ENCODE data around the gene TOMM40. TPM values are rescaled to one million over a fixed set of nuclear protein-coding genes. Genes with fewer than 3 reads are reported as not detected.

TOMM40 gene
- total and polyA plus RNA-seq, 9 of the 15 experiments (the other 6 are each of a cell fraction or from before 2014, with no cell fraction given) = 0.89 to 290 (median 160) TPM

- TF ChIP-seq SIN3A (IDR thresholded peaks at IDR 0.05; ENCODE audit: borderline replicate concordance in 2 of 2, control insufficient read depth in 1 of 2, low read depth in 2 of 2, low read length in 2 of 2) = peak in 1 of 2 experiments; percentile 13; a peak in 1 of 4 replicates
- peak; percentile 46 for TF ChIP-seq ZBTB7A (IDR thresholded peaks at IDR 0.05; ENCODE audit: borderline replicate concordance, control insufficient read depth, low read depth, low read length)
- no peak for TF ChIP-seq ZNF507 (tag; conservative IDR thresholded peaks at IDR 0.05)
- TF ChIP-seq NFYB (IDR thresholded peaks at IDR 0.05; ENCODE audit: extremely low read depth, insufficient read length) = no peak
- no peak for TF ChIP-seq ZNF133 (CRISPR knock-in tag; IDR thresholded peaks at IDR 0.05)
- TF ChIP-seq PYGO2 (tag; IDR thresholded peaks at IDR 0.05) = no peak
- TF ChIP-seq SIRT6 (IDR thresholded peaks at IDR 0.05; ENCODE audit: low read depth, low read length) = no peak
- TF ChIP-seq IRF1 (CRISPR knock-in tag; IDR thresholded peaks at IDR 0.05; ENCODE audit: borderline replicate concordance) = no peak
- TF ChIP-seq CHD1 (IDR thresholded peaks at IDR 0.05; ENCODE audit: low read length) = peak; percentile 70
- TF ChIP-seq FOS (IDR thresholded peaks at IDR 0.05; ENCODE audit: extremely low read depth, insufficient read length) = no peak
- 0 out of 2 replicates have a peak, but pooled peaks have one; percentile 42 for TF ChIP-seq ZNF740 (CRISPR knock-in tag; IDR thresholded peaks at IDR 0.05)
- TF ChIP-seq ZNF740 (tag; IDR thresholded peaks at IDR 0.05) = no peak
- no peak for TF ChIP-seq REST (IDR thresholded peaks at IDR 0.05; ENCODE audit: borderline replicate concordance)
- 0 out of 2 replicates have a peak, but pooled peaks have one; percentile 23 for TF ChIP-seq REST (CRISPR knock-in tag; IDR thresholded peaks at IDR 0.05; ENCODE audit: low read depth)
- TF ChIP-seq ZSCAN32 (CRISPR knock-in tag; IDR thresholded peaks at IDR 0.05) = 0 out of 2 replicates have a peak, but pooled peaks have one; percentile 11
- peak in 2 of 3 experiments; percentile 3 to 56 for TF ChIP-seq YY1 (IDR thresholded peaks at IDR 0.05; ENCODE audit: borderline replicate concordance in 1 of 3, control insufficient read depth in 1 of 3, extremely low read depth in 1 of 3, insufficient read depth in 3 of 3, insufficient read length in 1 of 3, insufficient replicate concordance in 2 of 3, low read depth in 1 of 3, low read length in 2 of 3)
These were observed 44.5 kb upstream of the TOMM40 start (continued) for GRCh38 chr19:44846455-44847143.

Data from K562 (cell line).